Endothelial cell of umbilical vein (primary cell): ENCODE data around the gene CFAP61. TPM values are rescaled to one million over a fixed set of nuclear protein-coding genes. Genes with fewer than 3 reads are reported as not detected.

ENCODE experiments used
- BruUV-seq: library from RNA; stranded (reverse); fragments of 400-500 nt; replicated peaks from 2 replicates; lab custom pipeline; 2021; lab: Mats Ljungman, UMichigan
- CTCF ChIA-PET: fragments of 300-600, 350-600 bp; sonication (Branson Sonifier 250); formaldehyde crosslinking; loops from one replicate; lab custom pipeline; 2021; ENCODE audit warnings: antibody characterized with exemption, inconsistent platforms; lab: Charles Lee
- POLR2A ChIA-PET: fragments of 300-600, 350-600 bp; sonication (Branson Sonifier 250); formaldehyde crosslinking; loops from one replicate; lab custom pipeline; 2021; ENCODE audit warnings: antibody characterized with exemption, inconsistent platforms; lab: Charles Lee
- DNase-seq: peaks from one replicate; pipeline ENCODE4 v3.0.0-alpha.2; 2011; ENCODE audit warnings: low read depth, low spot score
- FAIRE-seq: peaks from 2 replicates; lab custom pipeline; 2011; peaks lifted over from hg19 to GRCh38; lab: Jason Lieb, UNC
- H2AFZ ChIP-seq: 2 replicates; pipeline ENCODE4 v1.6.0; 2012; ENCODE audit warnings: low read depth, low read length, control low read depth, inconsistent platforms
- H3K27ac ChIP-seq: 2 replicates; pipeline ENCODE4 v1.5.1; 2011; ENCODE audit warnings: low read depth, mild to moderate bottlenecking, control low read depth, low read length, moderate library complexity; ENCODE audit not compliant: insufficient read depth
- H3K27me3 ChIP-seq, 2 experiments: 2 replicates each; pipeline versions ENCODE4 v1.6.0 to v1.6.1; 2011; ENCODE audit warnings: low read length in 2 of 2, mixed read lengths in 1 of 2; ENCODE audit not compliant: control insufficient read depth in 2 of 2, insufficient read depth in 2 of 2
- H3K36me3 ChIP-seq, 2 experiments: 2 replicates in 1 of 2; 3 replicates in 1 of 2; pipeline ENCODE4 v1.5.1; 2011; ENCODE audit warnings: low read length in 2 of 2, mild to moderate bottlenecking in 1 of 2, moderate library complexity in 1 of 2; ENCODE audit not compliant: control insufficient read depth in 2 of 2, insufficient read depth in 2 of 2; ENCODE audit errors: extremely low read depth in 1 of 2
- H3K4me1 ChIP-seq: 3 replicates; pipeline ENCODE4 v1.5.1; 2011; ENCODE audit warnings: mild to moderate bottlenecking, low read length; ENCODE audit not compliant: control insufficient read depth, insufficient read depth; ENCODE audit errors: extremely low read depth
- H3K4me2 ChIP-seq: 2 replicates; pipeline ENCODE4 v1.6.1; 2011; ENCODE audit warnings: low read length, control low read depth, mixed read lengths; ENCODE audit not compliant: insufficient read depth
- H3K4me3 ChIP-seq, 3 experiments: fragments of 200-600 bp in 1 of 3; sonication (generic), shearing (Covaris generic) in 1 of 3; replicated peaks in 1 of 3; 2 replicates each; pipeline ENCODE4 v1.5.1; 2011 to 2016; ENCODE audit warnings: control low read depth in 3 of 3, low read length in 3 of 3, mild to moderate bottlenecking in 2 of 3, inconsistent platforms in 1 of 3, low read depth in 1 of 3, moderate library complexity in 1 of 3; ENCODE audit not compliant: insufficient read depth in 1 of 3
- H3K79me2 ChIP-seq: 2 replicates; pipeline ENCODE4 v1.6.0; 2012; ENCODE audit warnings: low read length, inconsistent platforms; ENCODE audit not compliant: control insufficient read depth, insufficient read depth
- H3K9ac ChIP-seq: replicated peaks from 2 replicates; pipeline ENCODE3; 2011; ENCODE audit warnings: low read length, control low read depth; ENCODE audit not compliant: insufficient read depth; ENCODE audit errors: extremely low read depth
- H3K9me1 ChIP-seq: replicated peaks from 3 replicates; pipeline ENCODE4 v1.6.0; 2011; ENCODE audit warnings: mild to moderate bottlenecking, low read length; ENCODE audit not compliant: control insufficient read depth, insufficient read depth; ENCODE audit errors: extremely low read depth
- H3K9me3 ChIP-seq: replicated peaks from 2 replicates; pipeline ENCODE4 v1.5.1; 2012; ENCODE audit warnings: low read length, inconsistent platforms; ENCODE audit not compliant: control insufficient read depth, insufficient read depth
- H4K20me1 ChIP-seq: replicated peaks from 2 replicates; pipeline ENCODE3; 2011; ENCODE audit warnings: mild to moderate bottlenecking, low read length; ENCODE audit not compliant: control insufficient read depth, insufficient read depth; ENCODE audit errors: extremely low read depth
- CTCF ChIP-seq, 2 donors: IDR thresholded peaks; 1 replicate in 1 of 2; 2 replicates in 1 of 2; pipeline ENCODE4 v1.5.1; 2011; ENCODE audit warnings: low read length in 2 of 2, mild to moderate bottlenecking in 2 of 2, moderate library complexity in 2 of 2, control low read depth in 1 of 2, inconsistent platforms in 1 of 2, low read depth in 1 of 2; ENCODE audit not compliant: insufficient read depth in 1 of 2; ENCODE audit errors: extremely low read depth in 1 of 2
- EZH2 ChIP-seq: IDR thresholded peaks from 2 replicates; pipeline ENCODE4 v1.6.1; 2012; ENCODE audit warnings: borderline replicate concordance, low read depth, mild to moderate bottlenecking, moderate library complexity, low read length, inconsistent platforms; ENCODE audit not compliant: severe bottlenecking
- FOS ChIP-seq: IDR thresholded peaks from 2 replicates; pipeline ENCODE4 v1.6.1; 2011; ENCODE audit warnings: mild to moderate bottlenecking, low read length, moderate library complexity, borderline replicate concordance; ENCODE audit not compliant: insufficient read depth
- GATA2 ChIP-seq: IDR thresholded peaks from 2 replicates; pipeline ENCODE4 v1.7.0; 2011; ENCODE audit warnings: low read depth, mild to moderate bottlenecking, moderate library complexity, mixed read lengths, low read length; ENCODE audit not compliant: insufficient read length, insufficient read depth
- JUN ChIP-seq: IDR thresholded peaks from 2 replicates; pipeline ENCODE4 v1.6.1; 2011; ENCODE audit warnings: borderline replicate concordance, low read depth; ENCODE audit not compliant: insufficient read length, insufficient read depth
- MAX ChIP-seq: IDR thresholded peaks from 2 replicates; pipeline ENCODE4 v1.6.1; 2011; ENCODE audit not compliant: insufficient read depth, insufficient read length
- MYC ChIP-seq: IDR thresholded peaks from one replicate; pipeline ENCODE4 v1.6.1; 2011; ENCODE audit warnings: mild to moderate bottlenecking, low read depth, low read length
- POLR2A ChIP-seq: IDR thresholded peaks from 2 replicates; pipeline ENCODE4 v1.6.1; 2012; ENCODE audit warnings: low read depth, mild to moderate bottlenecking, control low read depth, low read length
- POLR2AphosphoS5 ChIP-seq: IDR thresholded peaks from 2 replicates; pipeline ENCODE4 v1.6.1; 2012; ENCODE audit warnings: low read depth, mild to moderate bottlenecking, control low read depth, low read length, moderate library complexity; ENCODE audit not compliant: insufficient read depth
- dilution Hi-C: fragments of 300-500 bp; cut with MboI; formaldehyde crosslinking; loops from one replicate; pipeline ENCODE4 v1.15.0; 2019; ENCODE audit warnings: low sequenced_read_pairs; ENCODE audit not compliant: extremely low pct_ligation_motif_present
- intact Hi-C: fragments of 100-400 bp; cut with micrococcal nuclease; formaldehyde crosslinking; loops from one replicate; pipeline ENCODE4 v1.10.0; 2022
- polyA plus RNA-seq, 4 experiments: library from polyadenylated mRNA; depleted of rRNA in 3 of 4; stranded (reverse) in 3 of 4; unstranded in 1 of 4; fragments of >200 nt; gene quantifications; 2 replicates each; pipeline versions ENCODE4 v1.2.1 to v1.2.3, GENCODE V29; 2011 to 2012; ENCODE audit warnings: missing spikeins in 1 of 4
- total RNA-seq: library from RNA; stranded (reverse); gene quantifications from 2 replicates; pipeline ENCODE4 v1.2.3, GENCODE V29; 2021

CFAP61 gene
- total and polyA plus RNA-seq, 2 donors (not counting 3 experiments of a cell fraction or from before 2014, with no cell fraction given) = not detected

- H3K9me1 ChIP-seq = no peaks in the 10 kb centered on the region
- dilution Hi-C loops = no loop called here
- DNase-seq = no peak
- no peak overlapping the region for H3K27ac ChIP-seq
- H3K4me3 ChIP-seq = no peak overlapping the region
- ChIA-PET POLR2A (no interaction called here), CTCF (no interaction called here)
- H3K27me3 ChIP-seq = peaks cover 0 to 2% of the 10 kb centered on the region in 2 experiments
- H3K9me3 ChIP-seq = no peaks in the 10 kb centered on the region
- BruUV-seq = no TSS peak
- no peak overlapping the region for H2AFZ ChIP-seq
- FAIRE-seq = no peak
- H3K36me3 ChIP-seq = no peaks in the 10 kb centered on the region
- H4K20me1 ChIP-seq = no peaks in the 10 kb centered on the region
- TF ChIP-seq POLR2A (no peak), GATA2 (no peak), EZH2 (no peak), CTCF (IDR thresholded peaks at IDR 0.05; ENCODE audit: extremely low read depth in 1 of 2, insufficient read depth in 1 of 2, low read depth in 1 of 2, low read length in 2 of 2) (no peak), POLR2AphosphoS5 (no peak), FOS (no peak), JUN (no peak), MYC (no peak), MAX (no peak)
- H3K4me1 ChIP-seq = no peaks in the 10 kb centered on the region
- no peaks in the 10 kb centered on the region for H3K79me2 ChIP-seq
- intact Hi-C loops = no loop called here
- no peak overlapping the region for H3K4me2 ChIP-seq
- H3K9ac ChIP-seq = no peak overlapping the region
Measured at GRCh38 chr20:20215976-20216727, 163.8 kb downstream of the CFAP61 start.
